Fibroblast of pulmonary artery (primary cell): ENCODE results near the gene RPH3AL.

Experiments used
- DNase-seq: peaks from one replicate; pipeline ENCODE4 v3.0.0-alpha.2; 2010; ENCODE audit warnings: low read depth
- H3K4me3 ChIP-seq: replicated peaks from 2 replicates; pipeline ENCODE4 v1.5.1; 2011; ENCODE audit warnings: low read depth, mild to moderate bottlenecking, control low read depth, low read length, moderate library complexity
- CTCF ChIP-seq: IDR thresholded peaks from 2 replicates; pipeline ENCODE4 v1.5.1; 2011; ENCODE audit warnings: mild to moderate bottlenecking, control low read depth, low read length, inconsistent platforms; ENCODE audit errors: missing control alignments

Gene RPH3AL

GRCh38 chr17:162689-163088 is 189.9 kb downstream of the RPH3AL start:
- no peak for TF ChIP-seq CTCF
- no peak for DNase-seq
- no peak overlapping the region for H3K4me3 ChIP-seq
